ENCODE results near the gene GRIN3B. TPM values are rescaled to one million over a fixed set of nuclear protein-coding genes. Genes with fewer than 3 reads are reported as not detected.

GRIN3B gene
- total and polyA plus RNA-seq, 9 of the 15 experiments (the other 6 are each of a cell fraction or from before 2014, with no cell fraction given), result 0.06 to 0.95 (median 0.19) TPM; not detected in 6

DNA sequence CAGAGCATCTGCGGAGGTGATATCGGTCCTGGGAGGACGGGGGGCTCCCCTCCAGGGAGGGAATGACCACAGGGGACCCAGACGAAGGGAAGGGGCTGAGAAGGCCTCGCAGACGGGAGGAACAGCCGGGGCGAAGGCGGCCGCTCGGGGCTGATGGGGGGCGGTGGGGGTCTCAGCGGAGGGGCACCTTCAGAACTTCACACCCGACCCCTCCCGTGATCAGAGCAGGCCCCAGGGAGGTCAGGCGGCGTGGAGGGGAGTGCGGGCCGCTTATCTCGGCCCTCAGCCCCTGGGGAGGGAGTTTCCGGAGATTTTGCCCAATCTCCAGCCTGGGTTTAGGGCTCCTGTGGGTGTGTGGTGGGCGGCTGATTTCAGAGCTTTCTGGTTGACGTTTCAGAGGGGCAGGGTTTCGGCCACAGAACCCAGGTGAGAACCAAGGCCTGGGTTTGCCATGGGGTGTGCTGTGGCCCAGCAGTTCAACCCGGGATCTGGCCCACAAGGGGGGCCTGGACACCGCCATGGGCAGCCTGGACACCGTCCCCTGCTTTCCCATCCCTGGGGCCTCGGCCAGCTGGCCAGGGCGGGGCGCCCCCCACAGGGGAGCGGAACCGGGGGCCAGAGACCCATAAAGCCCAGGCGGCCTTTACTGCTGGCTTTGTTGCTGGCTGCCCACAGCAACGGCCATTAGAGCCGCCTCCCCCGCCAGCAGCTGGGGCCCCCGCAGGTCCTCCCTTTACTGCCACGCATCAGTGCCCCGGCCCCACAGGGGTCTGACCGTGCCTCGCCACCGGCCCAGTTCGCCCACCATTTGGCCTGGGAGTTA lies 45.3 kb upstream of the GRIN3B start (continued):
- TF ChIP-seq, protein P1, sequence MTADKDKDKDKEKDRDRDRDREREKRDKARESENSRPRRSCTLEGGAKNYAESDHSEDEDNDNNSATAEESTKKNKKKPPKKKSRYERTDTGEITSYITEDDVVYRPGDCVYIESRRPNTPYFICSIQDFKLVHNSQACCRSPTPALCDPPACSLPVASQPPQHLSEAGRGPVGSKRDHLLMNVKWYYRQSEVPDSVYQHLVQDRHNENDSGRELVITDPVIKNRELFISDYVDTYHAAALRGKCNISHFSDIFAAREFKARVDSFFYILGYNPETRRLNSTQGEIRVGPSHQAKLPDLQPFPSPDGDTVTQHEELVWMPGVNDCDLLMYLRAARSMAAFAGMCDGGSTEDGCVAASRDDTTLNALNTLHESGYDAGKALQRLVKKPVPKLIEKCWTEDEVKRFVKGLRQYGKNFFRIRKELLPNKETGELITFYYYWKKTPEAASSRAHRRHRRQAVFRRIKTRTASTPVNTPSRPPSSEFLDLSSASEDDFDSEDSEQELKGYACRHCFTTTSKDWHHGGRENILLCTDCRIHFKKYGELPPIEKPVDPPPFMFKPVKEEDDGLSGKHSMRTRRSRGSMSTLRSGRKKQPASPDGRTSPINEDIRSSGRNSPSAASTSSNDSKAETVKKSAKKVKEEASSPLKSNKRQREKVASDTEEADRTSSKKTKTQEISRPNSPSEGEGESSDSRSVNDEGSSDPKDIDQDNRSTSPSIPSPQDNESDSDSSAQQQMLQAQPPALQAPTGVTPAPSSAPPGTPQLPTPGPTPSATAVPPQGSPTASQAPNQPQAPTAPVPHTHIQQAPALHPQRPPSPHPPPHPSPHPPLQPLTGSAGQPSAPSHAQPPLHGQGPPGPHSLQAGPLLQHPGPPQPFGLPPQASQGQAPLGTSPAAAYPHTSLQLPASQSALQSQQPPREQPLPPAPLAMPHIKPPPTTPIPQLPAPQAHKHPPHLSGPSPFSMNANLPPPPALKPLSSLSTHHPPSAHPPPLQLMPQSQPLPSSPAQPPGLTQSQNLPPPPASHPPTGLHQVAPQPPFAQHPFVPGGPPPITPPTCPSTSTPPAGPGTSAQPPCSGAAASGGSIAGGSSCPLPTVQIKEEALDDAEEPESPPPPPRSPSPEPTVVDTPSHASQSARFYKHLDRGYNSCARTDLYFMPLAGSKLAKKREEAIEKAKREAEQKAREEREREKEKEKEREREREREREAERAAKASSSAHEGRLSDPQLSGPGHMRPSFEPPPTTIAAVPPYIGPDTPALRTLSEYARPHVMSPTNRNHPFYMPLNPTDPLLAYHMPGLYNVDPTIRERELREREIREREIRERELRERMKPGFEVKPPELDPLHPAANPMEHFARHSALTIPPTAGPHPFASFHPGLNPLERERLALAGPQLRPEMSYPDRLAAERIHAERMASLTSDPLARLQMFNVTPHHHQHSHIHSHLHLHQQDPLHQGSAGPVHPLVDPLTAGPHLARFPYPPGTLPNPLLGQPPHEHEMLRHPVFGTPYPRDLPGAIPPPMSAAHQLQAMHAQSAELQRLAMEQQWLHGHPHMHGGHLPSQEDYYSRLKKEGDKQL (CRISPR knock-in tag; IDR thresholded peaks at IDR 0.05; ENCODE audit: borderline replicate concordance), result no peak
- TF ChIP-seq ELF2 (CRISPR knock-in tag; IDR thresholded peaks at IDR 0.05) (no peak), HDAC2 (IDR thresholded peaks at IDR 0.05) (peak; percentile 83), ZKSCAN1 (IDR thresholded peaks at IDR 0.05; ENCODE audit: low read depth, low read length) (no peak), SMARCA5 (IDR thresholded peaks at IDR 0.05) (peak; percentile 98), MCM7 (IDR thresholded peaks at IDR 0.05) (no peak), ADNP (tag; IDR thresholded peaks at IDR 0.05) (no peak), SMARCB1 (IDR thresholded peaks at IDR 0.05; ENCODE audit: insufficient read length, low read depth) (no peak), CBFB (CRISPR knock-in tag; IDR thresholded peaks at IDR 0.05) (no peak), ZBTB8A (IDR thresholded peaks at IDR 0.05; ENCODE audit: partially characterized antibody) (no peak), CBFA2T3 (IDR thresholded peaks at IDR 0.05) (peak; percentile 81), KDM4B (IDR thresholded peaks at IDR 0.05; ENCODE audit: borderline replicate concordance in 2 of 2, low read depth in 1 of 2) (no peak)
- TF ChIP-seq, protein P2, sequence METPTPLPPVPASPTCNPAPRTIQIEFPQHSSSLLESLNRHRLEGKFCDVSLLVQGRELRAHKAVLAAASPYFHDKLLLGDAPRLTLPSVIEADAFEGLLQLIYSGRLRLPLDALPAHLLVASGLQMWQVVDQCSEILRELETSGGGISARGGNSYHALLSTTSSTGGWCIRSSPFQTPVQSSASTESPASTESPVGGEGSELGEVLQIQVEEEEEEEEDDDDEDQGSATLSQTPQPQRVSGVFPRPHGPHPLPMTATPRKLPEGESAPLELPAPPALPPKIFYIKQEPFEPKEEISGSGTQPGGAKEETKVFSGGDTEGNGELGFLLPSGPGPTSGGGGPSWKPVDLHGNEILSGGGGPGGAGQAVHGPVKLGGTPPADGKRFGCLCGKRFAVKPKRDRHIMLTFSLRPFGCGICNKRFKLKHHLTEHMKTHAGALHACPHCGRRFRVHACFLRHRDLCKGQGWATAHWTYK (CRISPR knock-in tag; IDR thresholded peaks at IDR 0.05), result no peak
- TF ChIP-seq, protein P3, sequence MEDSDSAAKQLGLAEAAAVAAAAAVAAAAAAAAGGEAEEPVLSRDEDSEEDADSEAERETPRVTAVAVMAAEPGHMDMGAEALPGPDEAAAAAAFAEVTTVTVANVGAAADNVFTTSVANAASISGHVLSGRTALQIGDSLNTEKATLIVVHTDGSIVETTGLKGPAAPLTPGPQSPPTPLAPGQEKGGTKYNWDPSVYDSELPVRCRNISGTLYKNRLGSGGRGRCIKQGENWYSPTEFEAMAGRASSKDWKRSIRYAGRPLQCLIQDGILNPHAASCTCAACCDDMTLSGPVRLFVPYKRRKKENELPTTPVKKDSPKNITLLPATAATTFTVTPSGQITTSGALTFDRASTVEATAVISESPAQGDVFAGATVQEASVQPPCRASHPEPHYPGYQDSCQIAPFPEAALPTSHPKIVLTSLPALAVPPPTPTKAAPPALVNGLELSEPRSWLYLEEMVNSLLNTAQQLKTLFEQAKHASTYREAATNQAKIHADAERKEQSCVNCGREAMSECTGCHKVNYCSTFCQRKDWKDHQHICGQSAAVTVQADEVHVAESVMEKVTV (CRISPR knock-in tag; IDR thresholded peaks at IDR 0.05), result no peak
- TF ChIP-seq, protein P4, sequence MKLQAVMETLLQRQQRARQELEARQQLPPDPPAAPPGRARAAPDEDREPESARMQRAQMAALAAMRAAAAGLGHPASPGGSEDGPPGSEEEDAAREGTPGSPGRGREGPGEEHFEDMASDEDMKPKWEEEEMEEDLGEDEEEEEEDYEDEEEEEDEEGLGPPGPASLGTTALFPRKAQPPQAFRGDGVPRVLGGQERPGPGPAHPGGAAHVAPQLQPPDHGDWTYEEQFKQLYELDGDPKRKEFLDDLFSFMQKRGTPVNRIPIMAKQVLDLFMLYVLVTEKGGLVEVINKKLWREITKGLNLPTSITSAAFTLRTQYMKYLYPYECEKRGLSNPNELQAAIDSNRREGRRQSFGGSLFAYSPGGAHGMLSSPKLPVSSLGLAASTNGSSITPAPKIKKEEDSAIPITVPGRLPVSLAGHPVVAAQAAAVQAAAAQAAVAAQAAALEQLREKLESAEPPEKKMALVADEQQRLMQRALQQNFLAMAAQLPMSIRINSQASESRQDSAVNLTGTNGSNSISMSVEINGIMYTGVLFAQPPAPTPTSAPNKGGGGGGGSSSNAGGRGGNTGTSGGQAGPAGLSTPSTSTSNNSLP (IDR thresholded peaks at IDR 0.05; ENCODE audit: borderline replicate concordance, low read depth, low read length), result no peak
- TF ChIP-seq, protein P5, sequence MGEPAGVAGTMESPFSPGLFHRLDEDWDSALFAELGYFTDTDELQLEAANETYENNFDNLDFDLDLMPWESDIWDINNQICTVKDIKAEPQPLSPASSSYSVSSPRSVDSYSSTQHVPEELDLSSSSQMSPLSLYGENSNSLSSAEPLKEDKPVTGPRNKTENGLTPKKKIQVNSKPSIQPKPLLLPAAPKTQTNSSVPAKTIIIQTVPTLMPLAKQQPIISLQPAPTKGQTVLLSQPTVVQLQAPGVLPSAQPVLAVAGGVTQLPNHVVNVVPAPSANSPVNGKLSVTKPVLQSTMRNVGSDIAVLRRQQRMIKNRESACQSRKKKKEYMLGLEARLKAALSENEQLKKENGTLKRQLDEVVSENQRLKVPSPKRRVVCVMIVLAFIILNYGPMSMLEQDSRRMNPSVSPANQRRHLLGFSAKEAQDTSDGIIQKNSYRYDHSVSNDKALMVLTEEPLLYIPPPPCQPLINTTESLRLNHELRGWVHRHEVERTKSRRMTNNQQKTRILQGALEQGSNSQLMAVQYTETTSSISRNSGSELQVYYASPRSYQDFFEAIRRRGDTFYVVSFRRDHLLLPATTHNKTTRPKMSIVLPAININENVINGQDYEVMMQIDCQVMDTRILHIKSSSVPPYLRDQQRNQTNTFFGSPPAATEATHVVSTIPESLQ (CRISPR knock-in tag; IDR thresholded peaks at IDR 0.05), result no peak

Measured in K562 (cell line).